WTC11 (cell line): ENCODE results near the gene COBL. TPM values are rescaled to one million over a fixed set of nuclear protein-coding genes. Genes with fewer than 3 reads are reported as not detected.

ENCODE experiments used
- ATAC-seq: fragments of 200-7000 bp; cut with Tn5 transposase; 2 replicates; pipeline ENCODE4 v1.10.0; 2021; ENCODE audit warnings: mild to moderate bottlenecking, moderate library complexity
- CTCF ChIA-PET: fragments of 300-600 bp; sonication (Branson Sonifier 250); formaldehyde crosslinking; loops from one replicate; lab custom pipeline; 2021; ENCODE audit warnings: antibody characterized with exemption; lab: Charles Lee
- POLR2A ChIA-PET: fragments of 350-600 bp; sonication (Branson Sonifier 250); formaldehyde crosslinking; loops from one replicate; lab custom pipeline; 2021; ENCODE audit warnings: antibody characterized with exemption; lab: Charles Lee
- DNase-seq: peaks from one replicate; pipeline ENCODE4 v3.0.0; 2021; ENCODE audit warnings: low spot score
- H3K27ac Mint-ChIP-seq: 2 replicates; pipeline ENCODE4 v1.8.0; 2021; ENCODE audit warnings: mixed read lengths
- H3K27me3 Mint-ChIP-seq: 2 replicates; pipeline ENCODE4 v1.8.0; 2021; ENCODE audit warnings: low read depth, mild to moderate bottlenecking, moderate library complexity, mixed read lengths
- H3K36me3 Mint-ChIP-seq: 2 replicates; pipeline ENCODE4 v1.8.0; 2021; ENCODE audit warnings: mixed read lengths
- H3K4me1 Mint-ChIP-seq: 2 replicates; pipeline ENCODE4 v1.8.0; 2022; ENCODE audit warnings: mixed read lengths
- H3K4me3 Mint-ChIP-seq: 2 replicates; pipeline ENCODE4 v1.8.0; 2021; ENCODE audit warnings: mild to moderate bottlenecking, moderate library complexity, mixed read lengths
- H3K9me3 Mint-ChIP-seq: 2 replicates; pipeline ENCODE4 v1.8.0; 2021; ENCODE audit warnings: mixed read lengths
- EMX1 ChIP-seq: fragments of 250-450 bp; sonication (Bioruptor Pico); IDR thresholded peaks from 2 replicates; pipeline ENCODE4 v1.8.0; 2021; ENCODE audit warnings: mild to moderate bottlenecking
- GRHL2 ChIP-seq: fragments of 250-450 bp; sonication (Bioruptor Pico); IDR thresholded peaks from 2 replicates; pipeline ENCODE4 v1.8.0; 2022; ENCODE audit warnings: mild to moderate bottlenecking, moderate library complexity; ENCODE audit not compliant: insufficient replicate concordance, severe bottlenecking
- IRF1 ChIP-seq: sonication (generic); formaldehyde crosslinking; IDR thresholded peaks from 2 replicates; pipeline ENCODE4 v1.8.0; 2023; ENCODE audit warnings: missing genetic modification reagents
- IRF2 ChIP-seq: sonication (generic); formaldehyde crosslinking; IDR thresholded peaks from 2 replicates; pipeline ENCODE4 v1.8.0; 2022; ENCODE audit warnings: low read depth, missing genetic modification reagents, borderline replicate concordance
- MYBL2 ChIP-seq: sonication (generic); formaldehyde crosslinking; IDR thresholded peaks from 2 replicates; pipeline ENCODE4 v1.8.1; 2023; ENCODE audit warnings: mild to moderate bottlenecking, moderate library complexity, missing genetic modification reagents
- RORB ChIP-seq: fragments of 250-450 bp; sonication (Bioruptor Pico); IDR thresholded peaks from 2 replicates; pipeline ENCODE4 v1.9.0; 2021; ENCODE audit warnings: mild to moderate bottlenecking
- TEAD4 ChIP-seq: sonication (generic); formaldehyde crosslinking; IDR thresholded peaks from 2 replicates; pipeline ENCODE4 v1.8.0; 2022; ENCODE audit warnings: mild to moderate bottlenecking, missing genetic modification reagents
- ZNF121 ChIP-seq: sonication (generic); formaldehyde crosslinking; IDR thresholded peaks from 2 replicates; pipeline ENCODE4 v1.8.0; 2023; ENCODE audit warnings: missing genetic modification reagents
- ZNF219 ChIP-seq: sonication (generic); formaldehyde crosslinking; IDR thresholded peaks from 2 replicates; pipeline ENCODE4 v1.8.0; 2023; ENCODE audit warnings: missing genetic modification reagents, mild to moderate bottlenecking, borderline replicate concordance
- ZNF317 ChIP-seq: sonication (generic); formaldehyde crosslinking; IDR thresholded peaks from 2 replicates; pipeline ENCODE4 v1.8.1; 2023; ENCODE audit warnings: low read depth, mild to moderate bottlenecking, moderate library complexity, missing genetic modification reagents, borderline replicate concordance
- ZNF425 ChIP-seq: fragments of 250-450 bp; sonication (Bioruptor Pico); conservative IDR thresholded peaks from 2 replicates; pipeline ENCODE4 v1.9.0; 2021; ENCODE audit warnings: mild to moderate bottlenecking
- total RNA-seq: library from RNA; stranded (reverse); gene quantifications from 3 replicates; pipeline ENCODE4 v1.2.3, GENCODE V29; 2021
- TF ChIP-seq, protein P1 (sequence below): sonication (generic); formaldehyde crosslinking; IDR thresholded peaks from 2 replicates; pipeline ENCODE4 v1.8.0; 2022; ENCODE audit warnings: mild to moderate bottlenecking, missing genetic modification reagents
- TF ChIP-seq, protein P2 (sequence below): sonication (generic); formaldehyde crosslinking; IDR thresholded peaks from 2 replicates; pipeline ENCODE4 v1.8.1; 2023; ENCODE audit warnings: mild to moderate bottlenecking, moderate library complexity, missing genetic modification reagents
- TF ChIP-seq, protein P3 (sequence below): fragments of 250-450 bp; sonication (Bioruptor Pico); IDR thresholded peaks from 2 replicates; pipeline ENCODE4 v1.9.0; 2021; ENCODE audit warnings: mild to moderate bottlenecking, borderline replicate concordance
- TF ChIP-seq, protein P4 (sequence below): sonication (generic); formaldehyde crosslinking; IDR thresholded peaks from 2 replicates; pipeline ENCODE4 v1.8.1; 2023; ENCODE audit warnings: mild to moderate bottlenecking, missing genetic modification reagents

Gene COBL
- total RNA-seq, 1 experiment from 2014 or later, result 36.5 TPM

DNA sequence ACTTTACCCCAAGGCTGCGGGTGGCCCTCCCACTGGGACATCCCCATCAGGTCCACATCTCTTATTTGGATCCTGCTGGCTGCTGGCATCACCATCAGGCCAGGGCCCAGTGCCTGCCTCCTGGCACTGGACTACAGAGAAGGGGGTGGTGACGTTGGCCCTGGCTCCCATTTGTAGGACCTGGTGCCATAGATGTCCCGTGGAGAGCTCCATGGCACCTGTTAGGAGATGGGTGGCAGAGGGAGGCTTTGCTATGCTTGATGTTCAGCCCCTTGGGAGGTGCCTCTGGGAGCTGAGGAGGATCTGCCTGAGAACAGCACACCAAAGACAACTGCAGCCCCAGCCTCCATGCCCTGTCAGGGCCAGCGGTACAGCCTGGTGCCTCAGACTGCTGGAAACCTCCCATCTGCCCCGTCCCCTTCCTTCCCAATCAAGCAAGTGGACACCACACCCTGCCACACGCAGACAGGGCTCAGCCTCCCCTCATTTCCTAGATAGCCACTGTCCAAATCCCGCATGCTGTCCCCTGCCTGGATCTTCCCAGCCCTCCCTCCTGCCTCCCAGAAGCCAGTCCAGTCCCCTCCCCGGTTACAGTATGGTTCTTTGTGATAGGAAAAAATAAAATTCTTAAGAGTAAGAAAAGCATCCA, 303.9 kb downstream of the COBL start (continued):
- TF ChIP-seq, protein P1, sequence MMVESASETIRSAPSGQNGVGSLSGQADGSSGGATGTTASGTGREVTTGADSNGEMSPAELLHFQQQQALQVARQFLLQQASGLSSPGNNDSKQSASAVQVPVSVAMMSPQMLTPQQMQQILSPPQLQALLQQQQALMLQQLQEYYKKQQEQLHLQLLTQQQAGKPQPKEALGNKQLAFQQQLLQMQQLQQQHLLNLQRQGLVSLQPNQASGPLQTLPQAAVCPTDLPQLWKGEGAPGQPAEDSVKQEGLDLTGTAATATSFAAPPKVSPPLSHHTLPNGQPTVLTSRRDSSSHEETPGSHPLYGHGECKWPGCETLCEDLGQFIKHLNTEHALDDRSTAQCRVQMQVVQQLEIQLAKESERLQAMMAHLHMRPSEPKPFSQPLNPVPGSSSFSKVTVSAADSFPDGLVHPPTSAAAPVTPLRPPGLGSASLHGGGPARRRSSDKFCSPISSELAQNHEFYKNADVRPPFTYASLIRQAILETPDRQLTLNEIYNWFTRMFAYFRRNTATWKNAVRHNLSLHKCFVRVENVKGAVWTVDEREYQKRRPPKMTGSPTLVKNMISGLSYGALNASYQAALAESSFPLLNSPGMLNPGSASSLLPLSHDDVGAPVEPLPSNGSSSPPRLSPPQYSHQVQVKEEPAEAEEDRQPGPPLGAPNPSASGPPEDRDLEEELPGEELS (CRISPR knock-in tag), result no peak
- no peak for TF ChIP-seq EMX1 (CRISPR knock-in tag)
- no peak for TF ChIP-seq GRHL2 (CRISPR knock-in tag)
- no peak for TF ChIP-seq RORB (CRISPR knock-in tag)
- no peak for TF ChIP-seq ZNF425 (CRISPR knock-in tag)
- TF ChIP-seq IRF2, result no peak
- TF ChIP-seq ZNF317 (CRISPR knock-in tag), result no peak
- TF ChIP-seq ZNF121 (CRISPR knock-in tag), result no peak

DNA sequence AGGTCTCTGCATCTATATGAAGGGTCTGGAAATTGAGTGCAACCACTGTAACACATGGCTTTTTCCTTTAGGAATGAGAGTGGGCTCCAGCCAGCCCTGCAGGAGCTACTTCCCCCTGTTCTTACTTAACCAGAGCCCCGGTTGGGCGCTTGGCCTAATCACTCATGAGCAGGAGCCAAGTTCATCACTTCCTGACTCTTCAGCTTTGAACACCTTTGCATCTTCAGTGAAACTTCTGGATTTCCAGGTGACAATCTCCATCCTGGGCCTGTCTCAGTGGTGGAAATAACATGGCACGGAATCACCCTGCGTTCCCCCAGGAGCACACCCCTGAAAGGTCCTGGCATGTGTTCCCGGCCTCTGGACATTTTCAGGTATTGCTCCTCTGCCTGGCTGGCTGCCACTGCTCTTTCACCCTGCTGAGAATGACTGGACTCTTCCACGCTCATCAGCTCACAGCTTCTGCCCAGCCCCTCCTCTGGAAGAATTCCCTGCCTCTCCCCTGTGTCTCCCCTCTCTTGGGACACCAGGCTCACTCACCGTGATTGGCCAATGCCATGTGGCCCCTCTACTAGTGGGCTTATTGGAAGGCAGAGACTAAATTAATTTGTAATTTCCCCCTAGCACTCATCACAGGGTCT, 304.8 kb downstream of the COBL start:
- Mint-ChIP-seq H3K4me3 (no peak overlapping the region), H3K27ac (no peak overlapping the region), H3K4me1 (no peaks in the 10 kb centered on the region), H3K27me3 (no peaks in the 10 kb centered on the region), H3K36me3 (no peaks in the 10 kb centered on the region), H3K9me3 (no peaks in the 10 kb centered on the region)
- DNase-seq, result no peak
- ATAC-seq, result no peak
- CTCF ChIA-PET, result no interaction called here
- POLR2A ChIA-PET, result no interaction called here
- no peak for TF ChIP-seq IRF1
- no peak for TF ChIP-seq ZNF219 (CRISPR knock-in tag)
- TF ChIP-seq IRF2, result no peak
- TF ChIP-seq MYBL2, result no peak
- TF ChIP-seq TEAD4 (CRISPR knock-in tag), result no peak
- TF ChIP-seq, protein P2, sequence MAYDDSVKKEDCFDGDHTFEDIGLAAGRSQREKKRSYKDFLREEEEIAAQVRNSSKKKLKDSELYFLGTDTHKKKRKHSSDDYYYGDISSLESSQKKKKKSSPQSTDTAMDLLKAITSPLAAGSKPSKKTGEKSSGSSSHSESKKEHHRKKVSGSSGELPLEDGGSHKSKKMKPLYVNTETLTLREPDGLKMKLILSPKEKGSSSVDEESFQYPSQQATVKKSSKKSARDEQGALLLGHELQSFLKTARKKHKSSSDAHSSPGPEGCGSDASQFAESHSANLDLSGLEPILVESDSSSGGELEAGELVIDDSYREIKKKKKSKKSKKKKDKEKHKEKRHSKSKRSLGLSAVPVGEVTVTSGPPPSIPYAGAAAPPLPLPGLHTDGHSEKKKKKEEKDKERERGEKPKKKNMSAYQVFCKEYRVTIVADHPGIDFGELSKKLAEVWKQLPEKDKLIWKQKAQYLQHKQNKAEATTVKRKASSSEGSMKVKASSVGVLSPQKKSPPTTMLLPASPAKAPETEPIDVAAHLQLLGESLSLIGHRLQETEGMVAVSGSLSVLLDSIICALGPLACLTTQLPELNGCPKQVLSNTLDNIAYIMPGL (CRISPR knock-in tag), result no peak
- no peak for TF ChIP-seq ZNF121 (CRISPR knock-in tag)
- TF ChIP-seq, protein P3, sequence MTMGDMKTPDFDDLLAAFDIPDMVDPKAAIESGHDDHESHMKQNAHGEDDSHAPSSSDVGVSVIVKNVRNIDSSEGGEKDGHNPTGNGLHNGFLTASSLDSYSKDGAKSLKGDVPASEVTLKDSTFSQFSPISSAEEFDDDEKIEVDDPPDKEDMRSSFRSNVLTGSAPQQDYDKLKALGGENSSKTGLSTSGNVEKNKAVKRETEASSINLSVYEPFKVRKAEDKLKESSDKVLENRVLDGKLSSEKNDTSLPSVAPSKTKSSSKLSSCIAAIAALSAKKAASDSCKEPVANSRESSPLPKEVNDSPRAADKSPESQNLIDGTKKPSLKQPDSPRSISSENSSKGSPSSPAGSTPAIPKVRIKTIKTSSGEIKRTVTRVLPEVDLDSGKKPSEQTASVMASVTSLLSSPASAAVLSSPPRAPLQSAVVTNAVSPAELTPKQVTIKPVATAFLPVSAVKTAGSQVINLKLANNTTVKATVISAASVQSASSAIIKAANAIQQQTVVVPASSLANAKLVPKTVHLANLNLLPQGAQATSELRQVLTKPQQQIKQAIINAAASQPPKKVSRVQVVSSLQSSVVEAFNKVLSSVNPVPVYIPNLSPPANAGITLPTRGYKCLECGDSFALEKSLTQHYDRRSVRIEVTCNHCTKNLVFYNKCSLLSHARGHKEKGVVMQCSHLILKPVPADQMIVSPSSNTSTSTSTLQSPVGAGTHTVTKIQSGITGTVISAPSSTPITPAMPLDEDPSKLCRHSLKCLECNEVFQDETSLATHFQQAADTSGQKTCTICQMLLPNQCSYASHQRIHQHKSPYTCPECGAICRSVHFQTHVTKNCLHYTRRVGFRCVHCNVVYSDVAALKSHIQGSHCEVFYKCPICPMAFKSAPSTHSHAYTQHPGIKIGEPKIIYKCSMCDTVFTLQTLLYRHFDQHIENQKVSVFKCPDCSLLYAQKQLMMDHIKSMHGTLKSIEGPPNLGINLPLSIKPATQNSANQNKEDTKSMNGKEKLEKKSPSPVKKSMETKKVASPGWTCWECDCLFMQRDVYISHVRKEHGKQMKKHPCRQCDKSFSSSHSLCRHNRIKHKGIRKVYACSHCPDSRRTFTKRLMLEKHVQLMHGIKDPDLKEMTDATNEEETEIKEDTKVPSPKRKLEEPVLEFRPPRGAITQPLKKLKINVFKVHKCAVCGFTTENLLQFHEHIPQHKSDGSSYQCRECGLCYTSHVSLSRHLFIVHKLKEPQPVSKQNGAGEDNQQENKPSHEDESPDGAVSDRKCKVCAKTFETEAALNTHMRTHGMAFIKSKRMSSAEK, result no peak
- TF ChIP-seq, protein P4, sequence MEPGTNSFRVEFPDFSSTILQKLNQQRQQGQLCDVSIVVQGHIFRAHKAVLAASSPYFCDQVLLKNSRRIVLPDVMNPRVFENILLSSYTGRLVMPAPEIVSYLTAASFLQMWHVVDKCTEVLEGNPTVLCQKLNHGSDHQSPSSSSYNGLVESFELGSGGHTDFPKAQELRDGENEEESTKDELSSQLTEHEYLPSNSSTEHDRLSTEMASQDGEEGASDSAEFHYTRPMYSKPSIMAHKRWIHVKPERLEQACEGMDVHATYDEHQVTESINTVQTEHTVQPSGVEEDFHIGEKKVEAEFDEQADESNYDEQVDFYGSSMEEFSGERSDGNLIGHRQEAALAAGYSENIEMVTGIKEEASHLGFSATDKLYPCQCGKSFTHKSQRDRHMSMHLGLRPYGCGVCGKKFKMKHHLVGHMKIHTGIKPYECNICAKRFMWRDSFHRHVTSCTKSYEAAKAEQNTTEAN (CRISPR knock-in tag), result no peak
